Neuronal stem cell (in vitro differentiated cells): ENCODE measurements around the gene F12.

Source experiments
- DNase-seq: peaks from one replicate; pipeline ENCODE4 v3.0.0-alpha.2; 2013; ENCODE audit warnings: low spot score
- H2AFZ ChIP-seq: one replicate; pipeline ENCODE4 v1.6.1; 2013; ENCODE audit warnings: mild to moderate bottlenecking, low read length, inconsistent platforms
- H2AK5ac ChIP-seq: 2 replicates; pipeline ENCODE4 v1.6.1; 2013; ENCODE audit warnings: low read depth, mild to moderate bottlenecking, inconsistent platforms, low read length, moderate library complexity, mixed read lengths
- H2BK120ac ChIP-seq: 2 replicates; pipeline ENCODE4 v1.6.1; 2013; ENCODE audit warnings: low read depth, mild to moderate bottlenecking, inconsistent platforms, low read length, moderate library complexity, mixed read lengths
- H2BK12ac ChIP-seq: one replicate; pipeline ENCODE4 v1.6.1; 2013; ENCODE audit warnings: low read length, inconsistent platforms
- H2BK15ac ChIP-seq: 2 replicates; pipeline ENCODE4 v1.6.1; 2013; ENCODE audit warnings: mild to moderate bottlenecking, low read length, inconsistent platforms, mixed read lengths
- H2BK5ac ChIP-seq: one replicate; pipeline ENCODE4 v1.6.1; 2013; ENCODE audit warnings: inconsistent platforms, mild to moderate bottlenecking, low read length, moderate library complexity
- H3K14ac ChIP-seq: one replicate; pipeline ENCODE4 v1.6.1; 2013; ENCODE audit warnings: low read length, inconsistent platforms
- H3K18ac ChIP-seq: 2 replicates; pipeline ENCODE4 v1.6.1; 2013; ENCODE audit warnings: low read length, inconsistent platforms
- H3K23ac ChIP-seq: 2 replicates; pipeline ENCODE4 v1.6.1; 2013; ENCODE audit warnings: low read depth, mild to moderate bottlenecking, mixed read lengths, low read length, inconsistent platforms; ENCODE audit not compliant: poor library complexity
- H3K27ac ChIP-seq: replicated peaks from 3 replicates; pipeline ENCODE4 v1.5.1; 2013; ENCODE audit warnings: low read length, inconsistent platforms
- H3K27me3 ChIP-seq, 3 experiments: 2 replicates each; pipeline ENCODE4 v1.6.1; 2013; ENCODE audit warnings: low read length in 3 of 3, mild to moderate bottlenecking in 2 of 3, inconsistent platforms in 1 of 3, low read depth in 1 of 3, mixed read lengths in 1 of 3, moderate library complexity in 1 of 3; ENCODE audit not compliant: control insufficient read depth in 3 of 3, insufficient read depth in 3 of 3
- H3K36me3 ChIP-seq, 2 donors: replicated peaks in 1 of 2; 2 replicates each; pipeline ENCODE4 v1.6.1; 2013; ENCODE audit warnings: low read length in 2 of 2; ENCODE audit not compliant: control insufficient read depth in 2 of 2, insufficient read depth in 2 of 2
- H3K4ac ChIP-seq: 2 replicates; pipeline ENCODE4 v1.6.1; 2013; ENCODE audit warnings: inconsistent platforms, mild to moderate bottlenecking, low read length, moderate library complexity
- H3K4me1 ChIP-seq, 2 donors: 1 replicate in 1 of 2; 2 replicates in 1 of 2; pipeline ENCODE4 v1.6.1; 2013; ENCODE audit warnings: low read length in 2 of 2, low read depth in 1 of 2; ENCODE audit not compliant: control insufficient read depth in 2 of 2, insufficient read depth in 1 of 2
- H3K4me2 ChIP-seq: one replicate; pipeline ENCODE4 v1.6.1; 2013; ENCODE audit warnings: mild to moderate bottlenecking, low read length, inconsistent platforms; ENCODE audit not compliant: insufficient read depth, poor library complexity, severe bottlenecking
- H3K4me3 ChIP-seq, 2 donors: 2 replicates each; pipeline ENCODE4 v1.5.1; 2013; ENCODE audit warnings: low read length in 2 of 2, mild to moderate bottlenecking in 2 of 2, inconsistent platforms in 1 of 2, moderate library complexity in 1 of 2
- H3K79me1 ChIP-seq: one replicate; pipeline ENCODE4 v1.6.1; 2013; ENCODE audit warnings: low read depth, mild to moderate bottlenecking, inconsistent platforms, low read length, moderate library complexity
- H3K9ac ChIP-seq: one replicate; pipeline ENCODE4 v1.6.1; 2013; ENCODE audit warnings: mild to moderate bottlenecking, low read depth, low read length, inconsistent platforms; ENCODE audit not compliant: poor library complexity
- H3K9me3 ChIP-seq, 2 donors: replicated peaks in 1 of 2; 2 replicates each; pipeline versions ENCODE3 to v1.6.1; 2013; ENCODE audit warnings: low read length in 2 of 2, mild to moderate bottlenecking in 2 of 2, inconsistent platforms in 1 of 2, low read depth in 1 of 2, mixed read lengths in 1 of 2, moderate library complexity in 1 of 2; ENCODE audit not compliant: control insufficient read depth in 2 of 2, insufficient read depth in 1 of 2
- H4K8ac ChIP-seq: one replicate; pipeline ENCODE4 v1.6.1; 2013; ENCODE audit warnings: low read depth, mild to moderate bottlenecking, inconsistent platforms, low read length, moderate library complexity
- H4K91ac ChIP-seq: one replicate; pipeline ENCODE4 v1.6.1; 2013; ENCODE audit warnings: low read length, low read depth, mild to moderate bottlenecking, inconsistent platforms; ENCODE audit not compliant: poor library complexity
- WGBS, 2 donors: extraction: QIAGEN DNeasy Blood & Tissue Kit; methylation state at CpG; one replicate each; pipeline ENCODE4 v1.1.7; 2013; ENCODE audit warnings: missing lambda C conversion rate in 2 of 2, mixed read lengths in 1 of 2; ENCODE audit not compliant: insufficient read length in 2 of 2, insufficient replicate concordance in 1 of 2; ENCODE audit errors: extremely low coverage in 2 of 2; 5-methylcytosine and 5-hydroxymethylcytosine counted together

Gene F12

GRCh38 chr5:177369645-177370440 lies 39.5 kb downstream of the F12 start:
- H3K27ac ChIP-seq = no peak overlapping the region
- H4K91ac ChIP-seq = no peak overlapping the region
- peak overlapping the region; percentile 26 for H3K4ac ChIP-seq
- H2BK5ac ChIP-seq = peak overlapping the region; percentile 44
- H3K4me1 ChIP-seq = peaks cover 14 to 19% of the 10 kb centered on the region in 2 donors
- peak overlapping the region; percentile 43 for H2AK5ac ChIP-seq
- H2BK120ac ChIP-seq = no peak overlapping the region
- no peaks in the 10 kb centered on the region for H3K79me1 ChIP-seq
- peaks cover 2 to 7% of the 10 kb centered on the region in 2 donors for H3K36me3 ChIP-seq
- DNase-seq = no peak
- H3K27me3 ChIP-seq = peaks cover 0 to 14% (median 0%) of the 10 kb centered on the region in 3 experiments
- no peak overlapping the region for H3K23ac ChIP-seq
- H3K4me2 ChIP-seq = no peak overlapping the region
- H2BK12ac ChIP-seq = peak overlapping the region; percentile 26
- H3K14ac ChIP-seq = no peak overlapping the region
- H3K18ac ChIP-seq = peak overlapping the region; percentile 81
- peaks cover 0 to 2% of the 10 kb centered on the region in 2 donors for H3K9me3 ChIP-seq
- no peak overlapping the region for H2AFZ ChIP-seq
- no peak overlapping the region for H3K4me3 ChIP-seq
- WGBS, 2 donors = no CpG with 5 or more reads among the region's 11 CpGs
- peak overlapping the region; percentile 6 for H3K9ac ChIP-seq
- H4K8ac ChIP-seq = peak overlapping the region; percentile 66
- H2BK15ac ChIP-seq = peak overlapping the region; percentile 10

- no peak for DNase-seq
- no peak overlapping the region for H3K4ac ChIP-seq
- H4K91ac ChIP-seq = no peak overlapping the region
- no peak overlapping the region for H3K14ac ChIP-seq
- no peak overlapping the region for H3K18ac ChIP-seq
- H2AK5ac ChIP-seq = no peak overlapping the region
- H3K9me3 ChIP-seq = peaks cover 0 to 2% of the 10 kb centered on the region in 2 donors
- no peak overlapping the region for H2BK5ac ChIP-seq
- no peak overlapping the region for H2BK12ac ChIP-seq
- H2BK15ac ChIP-seq = peak overlapping the region; percentile 95
- no peaks in the 10 kb centered on the region for H3K79me1 ChIP-seq
- H3K4me1 ChIP-seq = peaks cover 14 to 19% of the 10 kb centered on the region in 2 donors
- no peak overlapping the region for H3K27ac ChIP-seq
- no peak overlapping the region for H3K9ac ChIP-seq
- H2AFZ ChIP-seq = no peak overlapping the region
- peaks cover 2 to 7% of the 10 kb centered on the region in 2 donors for H3K36me3 ChIP-seq
- no peak overlapping the region for H3K4me3 ChIP-seq
- no peak overlapping the region for H3K4me2 ChIP-seq
- peaks cover 0 to 19% (median 0%) of the 10 kb centered on the region in 3 experiments for H3K27me3 ChIP-seq
- WGBS, 2 donors = no CpG with 5 or more reads among the region's 5 CpGs
- H4K8ac ChIP-seq = no peak overlapping the region
- no peak overlapping the region for H2BK120ac ChIP-seq
- H3K23ac ChIP-seq = no peak overlapping the region
Observed at GRCh38 chr5:177368869-177369644, 40.3 kb downstream of the F12 start.

- Histone ChIP-seq H3K79me1 (no peaks in the 10 kb centered on the region), H2BK12ac (peak overlapping the region; percentile 87), H3K18ac (peak overlapping the region; percentile 25), H2BK120ac (no peak overlapping the region), H3K27ac (no peak overlapping the region), H3K4me2 (no peak overlapping the region), H2AFZ (no peak overlapping the region), H3K4ac (no peak overlapping the region), H3K9ac (no peak overlapping the region), H2BK15ac (peak overlapping the region; percentile 95), H3K4me1 (peaks cover 18 to 19% of the 10 kb centered on the region in 2 donors), H4K91ac (no peak overlapping the region), H3K23ac (peak overlapping the region; percentile 96), H3K9me3 (peaks cover 0 to 2% of the 10 kb centered on the region in 2 donors), H2AK5ac (peak overlapping the region; percentile 87), H3K14ac (no peak overlapping the region), H3K27me3 (peaks cover 0 to 19% (median 0%) of the 10 kb centered on the region in 3 experiments), H2BK5ac (peak overlapping the region; percentile 67), H3K4me3 (no peak overlapping the region), H3K36me3 (peaks cover 2 to 7% of the 10 kb centered on the region in 2 donors), H4K8ac (no peak overlapping the region)
- no peak for DNase-seq
- no CpG with 5 or more reads among the region's 29 CpGs for WGBS, 2 donors
Observed at GRCh38 chr5:177367981-177368868, 41.1 kb downstream of the F12 start.
